Thyroid gland (tissue), 4 donors: ENCODE data around the gene RPP21. TPM values are rescaled to one million over a fixed set of nuclear protein-coding genes. Genes with fewer than 3 reads are reported as not detected.

Experiments
- DNase-seq, 2 donors: peaks; one replicate each; pipeline ENCODE4 v3.0.0-alpha.2; 2019
- H3K27ac ChIP-seq, 3 donors: fragments of 200-600 bp; sonication (generic); 1 replicate in 2 of 3; 2 replicates in 1 of 3; pipeline ENCODE4 v1.5.1; 2016 to 2019; ENCODE audit warnings: mild to moderate bottlenecking in 1 of 3, moderate library complexity in 1 of 3
- H3K27me3 ChIP-seq: fragments of 200-600 bp; sonication (generic); one replicate; pipeline ENCODE4 v1.5.1; 2019
- H3K36me3 ChIP-seq, 2 donors: fragments of 200-600 bp; sonication (generic); one replicate each; pipeline ENCODE4 v1.5.1; 2016 to 2019
- H3K4me1 ChIP-seq, 2 donors: fragments of 200-600 bp; sonication (generic); one replicate each; pipeline ENCODE4 v1.5.1; 2017 to 2019
- H3K4me3 ChIP-seq, 3 donors: fragments of 200-600 bp; sonication (generic); replicated peaks in 1 of 3; 1 replicate in 2 of 3; 2 replicates in 1 of 3; pipeline ENCODE4 v1.5.1; 2016; ENCODE audit warnings: mild to moderate bottlenecking in 1 of 3
- H3K9me3 ChIP-seq: fragments of 200-600 bp; sonication (generic); one replicate; pipeline ENCODE4 v1.5.1; 2017
- POLR2A ChIP-seq, 2 donors: fragments of 450-650 bp; IDR thresholded peaks; one replicate each; pipeline ENCODE4 v1.6.1; 2017; ENCODE audit warnings: antibody characterized with exemption in 2 of 2, mild to moderate bottlenecking in 2 of 2, moderate library complexity in 1 of 2
- WGBS, 2 donors: methylation state at CpG; one replicate each; pipeline ENCODE4 v1.1.5; 2017; 5-methylcytosine and 5-hydroxymethylcytosine counted together
- intact Hi-C: fragments of 100-400 bp; cut with DNase I; formaldehyde crosslinking; loops from one replicate; pipeline ENCODE4 v1.15.1; 2023
- total RNA-seq, 4 donors: library from RNA; depleted of rRNA; stranded (reverse); fragments of >200 nt; gene quantifications; one replicate each; pipeline ENCODE4 v1.2.3, GENCODE V29; 2016
- TF ChIP-seq, protein P1 (sequence below), 6 experiments: fragments of 200-600 bp in 3 of 6; fragments of 450-650 bp in 3 of 6; sonication (generic) in 3 of 6; IDR thresholded peaks; one replicate each; pipeline ENCODE4 v1.5.1; 2016 to 2019; ENCODE audit warnings: antibody characterized with exemption in 6 of 6, mild to moderate bottlenecking in 2 of 6, inconsistent platforms in 1 of 6, moderate library complexity in 1 of 6

Gene RPP21
- total RNA-seq, 4 donors from 2014 or later = 27.2 to 88.7 (median 60.8) TPM

GRCh38 chr6:30321692-30322388, 23.1 kb upstream of the RPP21 start:
- 89 to 91% methylated on average over 6 of the region's 6 CpGs for WGBS, 2 donors

GRCh38 chr6:30322527-30323501, 22.1 kb upstream of the RPP21 start:
- TF ChIP-seq POLR2A (IDR thresholded peaks at IDR 0.05) = no peak
- TF ChIP-seq, protein P1, sequence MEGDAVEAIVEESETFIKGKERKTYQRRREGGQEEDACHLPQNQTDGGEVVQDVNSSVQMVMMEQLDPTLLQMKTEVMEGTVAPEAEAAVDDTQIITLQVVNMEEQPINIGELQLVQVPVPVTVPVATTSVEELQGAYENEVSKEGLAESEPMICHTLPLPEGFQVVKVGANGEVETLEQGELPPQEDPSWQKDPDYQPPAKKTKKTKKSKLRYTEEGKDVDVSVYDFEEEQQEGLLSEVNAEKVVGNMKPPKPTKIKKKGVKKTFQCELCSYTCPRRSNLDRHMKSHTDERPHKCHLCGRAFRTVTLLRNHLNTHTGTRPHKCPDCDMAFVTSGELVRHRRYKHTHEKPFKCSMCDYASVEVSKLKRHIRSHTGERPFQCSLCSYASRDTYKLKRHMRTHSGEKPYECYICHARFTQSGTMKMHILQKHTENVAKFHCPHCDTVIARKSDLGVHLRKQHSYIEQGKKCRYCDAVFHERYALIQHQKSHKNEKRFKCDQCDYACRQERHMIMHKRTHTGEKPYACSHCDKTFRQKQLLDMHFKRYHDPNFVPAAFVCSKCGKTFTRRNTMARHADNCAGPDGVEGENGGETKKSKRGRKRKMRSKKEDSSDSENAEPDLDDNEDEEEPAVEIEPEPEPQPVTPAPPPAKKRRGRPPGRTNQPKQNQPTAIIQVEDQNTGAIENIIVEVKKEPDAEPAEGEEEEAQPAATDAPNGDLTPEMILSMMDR (IDR thresholded peaks at IDR 0.05) = no peak
- Histone ChIP-seq H3K27ac (no peak overlapping the region), H3K9me3 (no peaks in the 10 kb centered on the region), H3K27me3 (no peaks in the 10 kb centered on the region), H3K4me3 (no peak overlapping the region), H3K4me1 (peaks cover 17 to 24% of the 10 kb centered on the region in 2 donors), H3K36me3 (no peaks in the 10 kb centered on the region)
- intact Hi-C loops = loop anchor here (10.0 kb wide), 1 partner anchor 108 kb away; the partner anchor contains the start of gene TRIM26
- no peak for DNase-seq
- 89 to 91% methylated on average over 20 of the region's 20 CpGs for WGBS, 2 donors

More at GRCh38 chr6:30321692-30322388, 23.1 kb upstream of the RPP21 start:
- Histone ChIP-seq H3K4me1 (peaks cover 14 to 20% of the 10 kb centered on the region in 2 donors), H3K27me3 (no peaks in the 10 kb centered on the region), H3K9me3 (no peaks in the 10 kb centered on the region), H3K4me3 (no peak overlapping the region), H3K36me3 (no peaks in the 10 kb centered on the region), H3K27ac (no peak overlapping the region)
- intact Hi-C loops = loop anchor here (10.0 kb wide), 1 partner anchor 107 kb away; the partner anchor contains the start of gene TRIM26
- no peak for DNase-seq
- TF ChIP-seq, protein P1 (IDR thresholded peaks at IDR 0.05) = no peak
- TF ChIP-seq POLR2A (IDR thresholded peaks at IDR 0.05) = no peak

DNA sequence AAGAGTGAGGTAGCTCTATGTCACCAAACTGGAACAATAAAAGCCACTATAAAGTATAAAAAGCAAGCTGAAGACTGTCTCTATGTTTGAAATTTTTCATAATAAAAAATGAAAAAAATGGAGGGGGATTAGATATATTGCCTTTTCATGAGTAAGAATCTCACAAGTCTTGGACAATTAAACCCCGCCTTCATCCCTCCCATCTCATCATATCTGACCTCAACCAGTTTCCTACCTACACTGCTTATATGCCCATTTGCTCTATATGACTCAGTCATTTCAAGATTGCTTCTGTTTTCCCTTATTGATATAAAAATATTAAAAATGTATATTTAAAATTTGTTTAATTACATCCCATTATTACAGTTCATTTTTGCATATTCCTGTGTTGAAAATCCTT, 21.1 kb upstream of the RPP21 start:
- peaks cover 17 to 27% of the 10 kb centered on the region in 2 donors for H3K4me1 ChIP-seq
- no peak for TF ChIP-seq POLR2A (IDR thresholded peaks at IDR 0.05)
- TF ChIP-seq, protein P1 (IDR thresholded peaks at IDR 0.05) = no peak
- intact Hi-C loops = loop anchor here (10.0 kb wide), 1 partner anchor 109 kb away; the partner anchor contains the start of gene TRIM26
- H3K4me3 ChIP-seq = no peak overlapping the region
- no peak for DNase-seq
- H3K27ac ChIP-seq = no peak overlapping the region
- no peaks in the 10 kb centered on the region for H3K36me3 ChIP-seq
- H3K9me3 ChIP-seq = no peaks in the 10 kb centered on the region
- H3K27me3 ChIP-seq = no peaks in the 10 kb centered on the region
- 89 to 96% methylated on average over 1 of the region's 1 CpG for WGBS, 2 donors

DNA sequence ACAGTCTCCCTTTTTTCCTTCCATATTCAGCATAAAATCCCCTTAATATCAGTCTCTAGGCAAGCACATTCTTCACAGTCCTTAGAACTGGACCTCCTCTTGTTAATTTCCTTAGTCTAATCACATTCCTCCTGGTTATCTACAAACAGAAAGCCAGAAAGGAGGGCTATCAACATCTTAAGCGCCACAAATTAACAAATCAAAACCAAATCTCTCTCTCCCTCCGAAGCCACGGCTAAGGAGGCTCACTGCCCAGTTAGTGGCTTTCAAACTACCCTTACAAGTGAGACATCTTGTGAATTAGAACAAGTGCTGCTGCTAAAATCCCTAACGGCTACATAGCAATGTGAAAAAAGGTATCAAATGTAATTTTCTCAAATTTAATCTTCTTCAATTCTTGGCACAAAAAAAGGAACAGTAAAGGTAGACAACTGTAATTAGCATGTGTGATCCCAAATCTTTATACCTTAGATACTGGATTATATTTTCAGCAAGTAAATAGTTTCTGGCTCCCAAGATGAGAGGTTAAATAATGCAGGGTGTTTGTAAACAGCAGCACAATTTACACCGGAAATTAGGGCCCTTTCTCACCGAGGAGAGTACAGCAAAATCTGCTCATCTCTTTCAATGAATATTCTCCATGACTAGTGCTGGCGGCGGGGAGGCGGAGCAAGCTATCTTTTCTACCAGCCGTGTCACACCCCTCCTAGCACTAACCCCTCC, 19.6 kb upstream of the RPP21 start:
- no peaks in the 10 kb centered on the region for H3K27me3 ChIP-seq
- peaks cover 17 to 27% of the 10 kb centered on the region in 2 donors for H3K4me1 ChIP-seq
- peak overlapping the region; percentile 81 to 94 (median 87) for H3K4me3 ChIP-seq
- H3K36me3 ChIP-seq = peaks cover 7 to 11% of the 10 kb centered on the region in 2 donors
- WGBS, 2 donors = 4% methylated on average over 10 of the region's 10 CpGs
- H3K9me3 ChIP-seq = no peaks in the 10 kb centered on the region
- TF ChIP-seq, protein P1 (IDR thresholded peaks at IDR 0.05) = no peak
- no peak for TF ChIP-seq POLR2A (IDR thresholded peaks at IDR 0.05)
- peak overlapping the region in 2 of 3 donors; percentile 92 to 94 for H3K27ac ChIP-seq
- intact Hi-C loops = loop anchor here (10.0 kb wide), 1 partner anchor 111 kb away; the partner anchor contains the start of gene TRIM26
- peak in 1 of 2 donors; percentile 34 for DNase-seq
